H9 (cell line): ENCODE results near the gene ANXA10. TPM values are rescaled to one million over a fixed set of nuclear protein-coding genes. Genes with fewer than 3 reads are reported as not detected.

Source experiments
- DNase-seq: peaks from one replicate; pipeline ENCODE4 v3.0.0-alpha.2; 2017
- H2AFZ ChIP-seq: one replicate; pipeline ENCODE4 v1.6.1; 2013; ENCODE audit warnings: mild to moderate bottlenecking, low read length, control low read depth, moderate library complexity
- H2AK5ac ChIP-seq: 2 replicates; pipeline ENCODE4 v1.6.1; 2013; ENCODE audit warnings: low read length, control low read depth, mixed read lengths; ENCODE audit not compliant: insufficient read length
- H2BK120ac ChIP-seq: one replicate; pipeline ENCODE4 v1.6.1; 2013; ENCODE audit warnings: low read depth, mild to moderate bottlenecking, low read length, control low read depth, inconsistent platforms; ENCODE audit not compliant: poor library complexity, severe bottlenecking
- H2BK12ac ChIP-seq: 2 replicates; pipeline ENCODE4 v1.6.1; 2013; ENCODE audit warnings: low read length, control low read depth, mixed read lengths, low read depth; ENCODE audit not compliant: insufficient read length
- H2BK15ac ChIP-seq: 2 replicates; pipeline ENCODE4 v1.6.1; 2013; ENCODE audit warnings: low read depth, low read length, control low read depth
- H2BK20ac ChIP-seq: one replicate; pipeline ENCODE4 v1.6.1; 2013; ENCODE audit warnings: low read depth, mild to moderate bottlenecking, low read length, control low read depth, inconsistent platforms; ENCODE audit not compliant: poor library complexity, severe bottlenecking
- H2BK5ac ChIP-seq: 2 replicates; pipeline ENCODE4 v1.6.1; 2013; ENCODE audit warnings: low read length, control low read depth, mixed read lengths; ENCODE audit not compliant: insufficient read length
- H3K14ac ChIP-seq: 2 replicates; pipeline ENCODE4 v1.6.1; 2013; ENCODE audit warnings: low read length, control low read depth; ENCODE audit not compliant: insufficient read depth
- H3K18ac ChIP-seq: 2 replicates; pipeline ENCODE4 v1.6.1; 2013; ENCODE audit warnings: low read depth, mild to moderate bottlenecking, mixed read lengths, low read length, control low read depth; ENCODE audit not compliant: insufficient read length
- H3K23ac ChIP-seq: 2 replicates; pipeline ENCODE4 v1.6.1; 2013; ENCODE audit warnings: low read length, control low read depth, mixed read lengths, low read depth; ENCODE audit not compliant: insufficient read length
- H3K23me2 ChIP-seq: 2 replicates; pipeline ENCODE4 v1.6.1; 2013; ENCODE audit warnings: low read depth, mild to moderate bottlenecking, mixed read lengths, low read length, control low read depth; ENCODE audit not compliant: insufficient read length, poor library complexity, severe bottlenecking
- H3K27ac ChIP-seq: 2 replicates; pipeline ENCODE4 v1.5.1; 2013; ENCODE audit warnings: low read length, control low read depth, mixed read lengths, low read depth; ENCODE audit not compliant: insufficient read length
- H3K27me3 ChIP-seq: 2 replicates; pipeline ENCODE4 v1.6.1; 2013; ENCODE audit warnings: low read length, control low read depth, inconsistent platforms; ENCODE audit not compliant: insufficient read depth
- H3K4ac ChIP-seq: 2 replicates; pipeline ENCODE4 v1.6.1; 2013; ENCODE audit warnings: low read depth, mild to moderate bottlenecking, control low read depth, inconsistent platforms, low read length, moderate library complexity
- H3K4me1 ChIP-seq: 2 replicates; pipeline ENCODE4 v1.6.1; 2013; ENCODE audit warnings: low read length, control low read depth, inconsistent platforms; ENCODE audit not compliant: insufficient read depth
- H3K4me2 ChIP-seq: 2 replicates; pipeline ENCODE4 v1.6.1; 2013; ENCODE audit warnings: low read length, control low read depth, mixed read lengths; ENCODE audit not compliant: insufficient read length, insufficient read depth
- H3K56ac ChIP-seq: 2 replicates; pipeline ENCODE4 v1.6.1; 2013; ENCODE audit warnings: low read depth, mild to moderate bottlenecking, mixed read lengths, low read length, control low read depth; ENCODE audit not compliant: insufficient read length
- H3K79me1 ChIP-seq: 2 replicates; pipeline ENCODE4 v1.6.1; 2013; ENCODE audit warnings: low read depth, mild to moderate bottlenecking, moderate library complexity, low read length, control low read depth, inconsistent platforms; ENCODE audit not compliant: insufficient read depth, poor library complexity, severe bottlenecking
- H3K79me2 ChIP-seq: 2 replicates; pipeline ENCODE4 v1.6.1; 2013; ENCODE audit warnings: low read length, control low read depth, inconsistent platforms; ENCODE audit not compliant: insufficient read depth
- H3K9ac ChIP-seq: 2 replicates; pipeline ENCODE4 v1.6.1; 2013; ENCODE audit warnings: low read length, control low read depth, mixed read lengths; ENCODE audit not compliant: insufficient read length; ENCODE audit errors: extremely low read depth
- H3K9me3 ChIP-seq: one replicate; pipeline ENCODE4 v1.6.1; 2013; ENCODE audit warnings: low read depth, low read length, inconsistent platforms; ENCODE audit not compliant: control insufficient read depth
- H3T11ph ChIP-seq: one replicate; pipeline ENCODE4 v1.6.1; 2013; ENCODE audit warnings: mild to moderate bottlenecking, low read length, control low read depth, inconsistent platforms
- H4K20me1 ChIP-seq: one replicate; pipeline ENCODE4 v1.6.1; 2013; ENCODE audit not compliant: control insufficient read depth, insufficient read length, insufficient read depth
- H4K5ac ChIP-seq: 2 replicates; pipeline ENCODE4 v1.6.1; 2013; ENCODE audit warnings: low read depth, mild to moderate bottlenecking, mixed read lengths, low read length, control low read depth; ENCODE audit not compliant: insufficient read length
- H4K8ac ChIP-seq: replicated peaks from 2 replicates; pipeline ENCODE4 v1.6.1; 2013; ENCODE audit warnings: low read length, control low read depth, mixed read lengths, low read depth; ENCODE audit not compliant: insufficient read length
- H4K91ac ChIP-seq: 2 replicates; pipeline ENCODE4 v1.6.1; 2013; ENCODE audit warnings: low read depth, mild to moderate bottlenecking, moderate library complexity, mixed read lengths, low read length, control low read depth; ENCODE audit not compliant: insufficient read length
- H3K27ac Mint-ChIP-seq, 3 experiments: 2 replicates in 2 of 3; 3 replicates in 1 of 3; pipeline ENCODE4 v1.8.0; 2020 to 2021; ENCODE audit warnings: mixed read lengths in 3 of 3, mild to moderate bottlenecking in 1 of 3, moderate library complexity in 1 of 3
- H3K27me3 Mint-ChIP-seq: 2 replicates; pipeline ENCODE4 v1.8.0; 2021; ENCODE audit warnings: low read depth, mild to moderate bottlenecking, moderate library complexity, mixed read lengths
- H3K36me3 Mint-ChIP-seq, 3 experiments: 2 replicates in 2 of 3; 3 replicates in 1 of 3; pipeline ENCODE4 v1.8.0; 2020 to 2021; ENCODE audit warnings: low read depth in 3 of 3, mixed read lengths in 3 of 3; ENCODE audit not compliant: insufficient read depth in 1 of 3
- H3K4me1 Mint-ChIP-seq, 2 experiments: 2 replicates each; pipeline ENCODE4 v1.8.0; 2020; ENCODE audit warnings: mixed read lengths in 2 of 2
- H3K4me3 Mint-ChIP-seq, 2 experiments: 2 replicates in 1 of 2; 3 replicates in 1 of 2; pipeline ENCODE4 v1.8.0; 2020 to 2021; ENCODE audit warnings: mild to moderate bottlenecking in 2 of 2, mixed read lengths in 2 of 2, moderate library complexity in 1 of 2
- H3K9me3 Mint-ChIP-seq, 2 experiments: 2 replicates in 1 of 2; 3 replicates in 1 of 2; pipeline ENCODE4 v1.8.0; 2020; ENCODE audit warnings: mild to moderate bottlenecking in 2 of 2, mixed read lengths in 2 of 2, moderate library complexity in 1 of 2
- WGBS: extraction: QIAGEN DNeasy Blood & Tissue Kit; methylation state at CpG from one replicate; pipeline ENCODE4 v1.1.7; 2013; ENCODE audit warnings: missing lambda C conversion rate, low lambda C conversion rate, mixed read lengths; ENCODE audit not compliant: insufficient read length; ENCODE audit errors: extremely low coverage; 5-methylcytosine and 5-hydroxymethylcytosine counted together
- total RNA-seq: library from RNA; stranded (reverse); gene quantifications from 2 replicates; pipeline ENCODE4 v1.2.1, GENCODE V29; 2021
- TF ChIP-seq, protein P1 (sequence below): fragments of 200-600 bp; sonication (generic); conservative IDR thresholded peaks from 3 replicates; pipeline ENCODE4 v1.8.0; 2021; ENCODE audit warnings: antibody characterized with exemption, mild to moderate bottlenecking

The ANXA10 gene
- total RNA-seq, 1 experiment from 2014 or later: not detected

DNA sequence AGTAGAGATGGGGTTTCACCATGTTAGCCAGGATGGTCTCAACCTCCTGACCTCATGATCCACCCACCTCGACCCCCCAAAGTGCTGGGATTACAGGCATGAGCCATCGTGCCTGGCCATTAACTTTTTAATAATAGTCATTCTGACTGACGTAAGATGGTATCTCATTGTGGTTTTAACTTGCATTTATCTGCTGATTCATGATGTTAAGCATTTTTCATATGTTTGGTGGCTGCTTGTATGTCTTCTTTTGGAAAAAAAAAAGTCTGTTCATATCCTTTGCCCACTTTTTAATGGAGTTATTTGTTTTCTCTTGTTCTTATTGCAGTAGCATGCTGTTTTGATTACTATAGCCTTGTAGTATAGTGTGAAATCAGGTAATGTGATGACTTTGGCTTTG is 45.8 kb downstream of the ANXA10 start:
- Histone ChIP-seq H3K4me1 (no peaks in the 10 kb centered on the region), H4K5ac (no peak overlapping the region), H2BK20ac (no peak overlapping the region), H3K23me2 (no peaks in the 10 kb centered on the region), H3K27ac (no peak overlapping the region), H3K56ac (no peak overlapping the region), H3K9me3 (no peaks in the 10 kb centered on the region), H3K23ac (no peak overlapping the region), H2BK120ac (no peak overlapping the region), H4K8ac (no peak overlapping the region), H4K91ac (no peak overlapping the region), H2BK12ac (no peak overlapping the region), H2AK5ac (no peak overlapping the region), H3K14ac (no peak overlapping the region), H3K4ac (no peak overlapping the region), H3K4me2 (no peak overlapping the region), H3K18ac (no peak overlapping the region), H2AFZ (no peak overlapping the region), H3K79me2 (no peaks in the 10 kb centered on the region; the same call in 1 of the 2 replicates), H3T11ph (no peak overlapping the region), H3K27me3 (no peaks in the 10 kb centered on the region), H3K9ac (no peak overlapping the region), H3K79me1 (no peaks in the 10 kb centered on the region), H2BK5ac (no peak overlapping the region), H2BK15ac (no peak overlapping the region), H4K20me1 (no peaks in the 10 kb centered on the region)
- no peak for DNase-seq
- Mint-ChIP-seq H3K27me3 (no peaks in the 10 kb centered on the region), H3K4me3 (no peak overlapping the region), H3K4me1 (peaks cover 0 to 6% of the 10 kb centered on the region in 2 experiments; a peak in 1 of 4 replicates), H3K27ac (no peak overlapping the region), H3K9me3 (no peaks in the 10 kb centered on the region), H3K36me3 (no peaks in the 10 kb centered on the region)
- TF ChIP-seq, protein P1, sequence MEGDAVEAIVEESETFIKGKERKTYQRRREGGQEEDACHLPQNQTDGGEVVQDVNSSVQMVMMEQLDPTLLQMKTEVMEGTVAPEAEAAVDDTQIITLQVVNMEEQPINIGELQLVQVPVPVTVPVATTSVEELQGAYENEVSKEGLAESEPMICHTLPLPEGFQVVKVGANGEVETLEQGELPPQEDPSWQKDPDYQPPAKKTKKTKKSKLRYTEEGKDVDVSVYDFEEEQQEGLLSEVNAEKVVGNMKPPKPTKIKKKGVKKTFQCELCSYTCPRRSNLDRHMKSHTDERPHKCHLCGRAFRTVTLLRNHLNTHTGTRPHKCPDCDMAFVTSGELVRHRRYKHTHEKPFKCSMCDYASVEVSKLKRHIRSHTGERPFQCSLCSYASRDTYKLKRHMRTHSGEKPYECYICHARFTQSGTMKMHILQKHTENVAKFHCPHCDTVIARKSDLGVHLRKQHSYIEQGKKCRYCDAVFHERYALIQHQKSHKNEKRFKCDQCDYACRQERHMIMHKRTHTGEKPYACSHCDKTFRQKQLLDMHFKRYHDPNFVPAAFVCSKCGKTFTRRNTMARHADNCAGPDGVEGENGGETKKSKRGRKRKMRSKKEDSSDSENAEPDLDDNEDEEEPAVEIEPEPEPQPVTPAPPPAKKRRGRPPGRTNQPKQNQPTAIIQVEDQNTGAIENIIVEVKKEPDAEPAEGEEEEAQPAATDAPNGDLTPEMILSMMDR: no peak
- no CpG with 5 or more reads among the region's 3 CpGs for WGBS
